Activated effector memory CD4-positive, alpha-beta T cell treated with Interleukin-2 at 50 U/mL for 16 hours (primary cell): ENCODE results near the gene SUSD1.
"Not testable (repeated sequence)": the region's sequence is repeated elsewhere in the genome, so short reads cannot be mapped to it uniquely, and the experiment has no call there.

Experiments used
- DNase-seq: peaks from one replicate; pipeline ENCODE4 v3.0.0-alpha.2; 2020

Gene SUSD1

GRCh38 chr9:112094241-112094640 lies 80.9 kb downstream of the SUSD1 start:
- no peak for DNase-seq

- no peak for DNase-seq
Observed at GRCh38 chr9:112093870-112094216, 81.3 kb downstream of the SUSD1 start.

GRCh38 chr9:112093147-112093869 lies 81.8 kb downstream of the SUSD1 start:
- DNase-seq = no peak

- no peak for DNase-seq
Observed at GRCh38 chr9:112091810-112092209, 83.3 kb downstream of the SUSD1 start.

- no peak for DNase-seq
Observed at GRCh38 chr9:112087506-112087905, 87.6 kb downstream of the SUSD1 start.

- no peak for DNase-seq
Observed at GRCh38 chr9:112086627-112087026, 88.5 kb downstream of the SUSD1 start.

- DNase-seq = no peak
Observed at GRCh38 chr9:112084907-112085306, 90.2 kb downstream of the SUSD1 start.

GRCh38 chr9:112084334-112084733 lies 90.8 kb downstream of the SUSD1 start:
- no peak for DNase-seq

- no peak for DNase-seq
Observed at GRCh38 chr9:112081918-112082729, 93.0 kb downstream of the SUSD1 start.

- DNase-seq = no peak
Observed at GRCh38 chr9:112080831-112081542, 94.1 kb downstream of the SUSD1 start.

GRCh38 chr9:112078432-112078831 lies 96.7 kb downstream of the SUSD1 start:
- DNase-seq = no peak

GRCh38 chr9:112076814-112077213 lies 98.3 kb downstream of the SUSD1 start:
- DNase-seq = no peak

- no peak for DNase-seq
Observed at GRCh38 chr9:112075009-112075378, 100.1 kb downstream of the SUSD1 start.

GRCh38 chr9:112074250-112075008 lies 100.7 kb downstream of the SUSD1 start:
- peak; percentile 36 for DNase-seq

GRCh38 chr9:112073639-112074173 lies 101.4 kb downstream of the SUSD1 start:
- DNase-seq = not testable (repeated sequence)

GRCh38 chr9:112072721-112073638 lies 102.1 kb downstream of the SUSD1 start:
- no peak for DNase-seq

GRCh38 chr9:112069318-112070169 lies 105.6 kb downstream of the SUSD1 start:
- no peak for DNase-seq

GRCh38 chr9:112065806-112066606 lies 109.1 kb downstream of the SUSD1 start:
- no peak for DNase-seq

- DNase-seq = no peak
Observed at GRCh38 chr9:112064871-112065270, 110.2 kb downstream of the SUSD1 start.

GRCh38 chr9:112063586-112063985 lies 111.5 kb downstream of the SUSD1 start:
- no peak for DNase-seq
